HG03354 (cell line): ENCODE results near the gene TLR8.

Experiments
- ATAC-seq: cut with Tn5 transposase; IDR thresholded peaks from one replicate; pipeline ENCODE4 v1.9.1; 2021; ENCODE audit warnings: mild to moderate bottlenecking; ENCODE audit not compliant: unreplicated experiment, poor library complexity, severe bottlenecking

Gene TLR8

DNA sequence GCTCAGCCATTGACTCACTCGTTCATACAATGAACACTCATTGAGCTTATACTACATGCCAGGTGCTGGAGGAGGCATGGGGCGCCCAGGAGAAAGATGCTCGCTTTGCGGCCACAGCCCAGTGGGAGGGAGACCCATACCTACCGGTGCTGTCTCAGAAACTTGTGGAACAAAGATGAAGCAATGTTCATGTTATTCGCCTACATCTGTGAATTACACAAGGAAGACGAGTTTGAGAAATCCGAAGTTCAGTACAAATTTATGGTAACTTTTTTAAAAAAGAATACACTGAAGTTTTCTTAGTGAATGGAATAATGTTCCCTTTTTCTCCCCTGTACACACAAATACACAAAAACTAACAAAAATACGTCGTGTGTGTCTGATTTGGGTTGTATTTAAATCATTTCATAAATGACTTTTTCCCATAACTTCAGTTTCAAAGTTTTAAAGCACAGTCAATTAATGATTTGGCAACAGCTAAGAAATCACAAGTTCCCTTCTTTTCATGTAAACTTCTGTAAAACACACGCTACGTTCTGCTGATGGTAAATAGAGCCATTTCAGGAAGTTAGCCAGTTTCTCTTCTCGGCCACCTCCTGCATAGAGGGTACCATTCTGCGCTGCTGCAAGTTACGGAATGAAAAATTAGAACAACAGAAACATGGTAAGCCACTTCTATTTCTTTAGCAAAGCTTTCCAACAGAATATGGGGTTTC is at the start of gene TLR8:
Gene TLR8 (plus strand): TSS at position 575 of the 716 bp plus-strand sequence. CDS start 87 bp downstream, at position 662.
- no peak for ATAC-seq

DNA sequence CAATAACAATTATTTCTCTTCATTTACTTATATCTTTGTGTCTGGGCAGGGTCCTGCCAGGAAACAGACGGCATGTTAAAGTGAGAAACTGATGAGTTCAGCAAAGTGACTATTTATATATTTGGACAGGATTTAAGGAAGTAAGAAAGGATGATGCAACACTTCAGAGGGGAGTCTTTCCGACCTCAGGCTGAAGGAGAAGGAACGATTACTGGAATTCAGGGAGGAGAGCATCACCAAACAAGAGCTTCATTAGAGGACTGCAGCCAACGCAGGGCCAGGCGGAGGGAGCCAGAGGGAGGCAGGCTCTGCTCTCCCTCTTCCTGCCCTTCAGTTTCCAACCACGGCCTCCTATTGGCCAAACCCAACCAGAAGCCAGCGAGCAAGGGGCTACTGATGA is 41.1 kb upstream of the TLR8 start:
- ATAC-seq, result no peak

DNA sequence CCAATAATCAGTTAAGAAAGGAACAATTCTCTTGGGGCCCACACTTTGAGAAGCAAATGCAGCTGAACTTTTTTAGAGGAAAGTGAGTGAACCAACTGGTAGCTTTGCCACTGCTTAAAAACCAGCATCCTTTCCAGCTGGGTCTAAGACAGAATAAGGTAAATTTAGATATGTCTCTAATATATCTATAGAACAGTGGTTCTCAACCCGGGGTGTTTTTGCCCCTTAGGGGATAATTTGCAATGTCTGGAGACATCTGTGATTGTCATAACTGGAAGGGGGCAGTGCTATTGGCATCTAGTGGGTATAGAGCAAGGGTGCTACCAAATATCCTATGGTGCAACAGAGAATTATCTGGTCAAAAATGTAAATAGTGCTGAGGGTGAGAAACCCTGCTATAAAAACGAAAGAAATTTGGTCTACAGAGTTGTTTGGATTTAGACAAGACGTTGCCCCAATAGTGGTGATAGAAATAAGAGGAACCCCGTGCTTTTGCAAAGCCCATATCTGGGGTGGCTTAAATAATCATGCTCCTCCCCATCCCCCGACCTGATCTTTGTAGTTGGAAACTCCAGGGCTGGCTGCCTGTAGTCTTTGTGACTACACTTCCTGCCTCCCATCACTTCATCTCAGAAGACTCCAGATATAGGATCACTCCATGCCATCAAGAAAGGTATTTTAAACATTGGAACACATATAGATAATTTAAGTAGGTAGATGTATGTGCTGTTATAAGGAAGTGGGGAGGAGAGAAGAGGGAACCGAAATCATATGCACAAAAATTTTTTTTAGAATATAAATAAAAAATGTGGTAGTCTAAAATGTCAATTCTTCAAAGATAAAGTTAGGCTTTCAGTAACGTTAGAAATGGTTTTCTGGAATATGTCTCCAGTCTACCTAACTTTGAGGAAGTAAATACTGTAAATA is 39.7 kb upstream of the TLR8 start, which contains the start of gene TLR7:
Gene TLR7 (plus strand): TSS at position 622 of the 927 bp plus-strand sequence. CDS start 507 bp downstream, outside the sequence.
- peak; percentile 42 for ATAC-seq

DNA sequence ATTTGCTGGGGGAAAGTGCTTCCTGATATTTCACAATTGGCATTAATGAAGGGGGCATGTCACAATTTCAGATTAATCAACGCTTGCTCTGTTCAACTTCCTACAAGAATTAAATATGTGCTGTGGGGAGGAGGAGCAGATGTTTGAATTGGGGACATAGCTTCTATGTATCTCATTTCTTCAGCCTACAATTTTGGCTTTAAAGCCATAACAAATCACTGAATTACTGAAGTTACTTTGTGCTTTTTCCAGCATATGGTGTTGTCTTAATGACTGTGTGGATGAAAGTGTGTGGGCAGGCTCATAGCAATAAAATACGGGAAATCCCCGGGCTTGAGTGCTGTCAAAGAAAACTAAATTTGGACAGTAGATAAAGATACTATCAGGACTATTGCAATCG is 38.7 kb upstream of the TLR8 start:
- ATAC-seq, result no peak

DNA sequence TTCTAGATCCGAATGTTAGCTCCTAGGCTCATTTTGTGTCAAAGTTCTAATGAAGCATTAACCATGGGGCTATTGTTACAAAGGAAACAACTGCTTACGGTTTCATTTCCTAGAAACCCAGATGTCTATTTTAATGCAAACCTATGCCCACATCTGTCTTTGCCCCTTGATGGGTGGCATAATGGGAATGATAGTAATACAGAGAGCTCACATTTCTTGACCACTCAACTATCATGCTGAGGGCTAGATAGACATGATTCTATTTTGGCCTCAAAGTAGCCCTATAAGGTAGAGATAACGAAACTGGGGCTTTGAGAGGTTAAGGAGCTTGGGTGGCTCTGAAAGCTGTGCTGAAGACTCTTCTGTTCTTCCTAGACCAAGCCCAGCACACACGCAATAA is 37.7 kb upstream of the TLR8 start:
- ATAC-seq, result peak; percentile 53

DNA sequence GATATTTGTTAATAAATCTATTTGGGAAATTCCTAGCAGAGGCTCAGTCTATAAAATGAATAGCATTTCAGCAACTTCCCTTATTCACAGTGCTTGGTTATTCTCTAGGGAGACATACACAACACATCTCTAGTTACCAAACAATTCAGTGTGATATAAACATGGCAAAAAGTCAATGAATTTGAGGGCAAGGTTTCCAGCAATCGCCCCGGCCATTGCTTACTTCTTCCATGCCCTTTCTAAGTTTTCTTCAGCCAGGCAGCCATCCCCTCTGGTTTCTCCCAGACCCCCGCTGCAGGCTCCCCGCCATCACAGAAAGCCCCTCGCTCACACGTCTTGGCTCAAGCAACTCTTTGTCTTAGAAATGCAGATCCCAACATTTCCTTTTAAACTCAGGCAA is 35.2 kb upstream of the TLR8 start:
- ATAC-seq, result no peak

DNA sequence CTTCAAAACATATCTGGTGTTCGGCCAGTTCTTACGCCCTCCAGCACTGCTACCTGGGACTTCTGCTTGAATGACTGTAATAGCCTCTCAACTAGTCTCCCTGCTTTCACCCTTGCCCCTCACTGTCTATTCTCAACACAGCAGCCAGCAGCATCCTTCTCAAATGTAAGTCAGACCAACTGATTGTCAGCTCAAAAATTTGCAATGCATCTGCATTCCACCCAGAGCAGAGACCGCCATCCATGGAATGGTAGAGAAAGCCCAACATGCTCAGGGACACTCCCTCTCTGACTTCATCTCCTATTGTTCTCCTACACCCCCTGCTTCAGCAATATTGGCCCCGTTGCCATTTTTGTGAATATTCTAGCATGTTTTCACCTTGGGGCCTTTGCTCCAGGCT is 33.7 kb upstream of the TLR8 start:
- ATAC-seq, result no peak

DNA sequence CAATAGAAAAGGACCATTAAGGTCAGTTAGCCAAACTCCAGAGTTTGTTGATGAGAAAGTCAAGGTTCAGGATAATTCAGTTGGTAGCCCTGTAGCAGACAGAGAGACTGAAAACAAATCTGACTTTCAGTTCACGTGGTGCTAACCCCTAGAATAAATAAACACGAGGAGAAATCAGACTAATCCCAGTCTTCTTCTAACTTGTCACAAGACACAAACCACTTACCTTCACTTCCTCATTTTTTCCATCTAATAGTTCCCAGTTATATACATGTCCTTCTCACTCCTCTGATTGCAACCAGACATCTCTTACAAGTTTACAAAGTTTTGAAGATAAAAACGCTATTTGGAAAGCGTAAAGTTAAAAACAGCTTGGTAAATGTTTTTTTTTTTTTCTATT is 31.8 kb upstream of the TLR8 start:
- ATAC-seq, result no peak

DNA sequence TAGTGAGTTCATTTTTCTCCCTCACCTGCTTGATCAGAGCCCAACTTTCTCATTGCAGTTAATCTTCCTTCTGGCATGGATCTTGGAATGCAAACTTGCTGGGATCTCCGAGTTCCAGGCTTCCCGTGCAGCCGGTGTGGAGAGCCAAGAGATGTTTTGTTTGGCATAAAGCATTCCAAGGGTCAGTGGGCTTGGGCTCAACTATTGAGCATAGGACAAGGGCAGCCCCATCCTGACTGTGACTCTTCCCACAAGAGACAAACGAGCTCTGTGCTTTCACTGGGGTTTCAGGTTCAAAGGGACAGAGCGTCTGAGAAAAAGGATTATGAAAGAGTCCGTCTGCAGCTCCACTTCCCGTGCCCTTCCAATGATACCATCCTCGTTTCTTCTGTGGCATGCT is 29.0 kb upstream of the TLR8 start:
- ATAC-seq, result no peak

DNA sequence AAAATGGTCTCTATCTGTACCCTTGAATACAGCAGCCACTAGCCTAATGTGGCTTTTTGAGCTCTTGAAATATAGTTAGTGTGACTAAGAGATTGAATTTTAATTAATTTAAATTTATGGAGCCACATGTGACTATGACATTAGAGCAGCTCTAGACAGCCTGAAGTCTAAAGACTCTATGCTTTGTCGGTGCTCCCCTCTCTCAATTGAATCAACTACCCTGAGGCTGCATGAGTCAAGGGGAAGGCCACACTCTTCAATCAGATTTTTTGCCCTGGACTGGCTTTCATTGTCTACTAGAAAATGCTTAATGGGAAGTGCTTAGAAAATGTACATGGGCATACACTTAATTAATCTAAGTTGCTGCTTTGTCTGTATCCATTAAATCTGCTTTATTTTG is 27.9 kb upstream of the TLR8 start:
- ATAC-seq, result no peak

DNA sequence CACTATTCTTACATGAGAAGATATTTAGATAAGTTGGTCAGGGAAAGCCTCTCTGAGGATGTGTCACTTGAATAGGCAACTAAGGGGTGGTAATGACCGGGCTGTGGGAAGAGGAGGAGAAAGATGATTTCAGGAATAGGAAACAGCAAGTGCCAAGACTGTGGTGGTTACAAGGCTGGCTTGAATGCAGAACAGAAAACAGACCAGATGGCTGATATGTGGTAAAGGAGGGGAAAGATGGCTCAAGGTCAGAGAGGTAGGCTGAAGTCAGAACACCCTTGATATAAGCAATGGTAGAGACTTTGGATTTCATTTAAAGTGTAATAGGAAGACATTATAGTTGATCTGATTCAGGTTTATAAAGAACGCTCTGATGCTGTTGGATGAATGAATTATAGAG is 24.5 kb upstream of the TLR8 start:
- ATAC-seq, result peak; percentile 64

DNA sequence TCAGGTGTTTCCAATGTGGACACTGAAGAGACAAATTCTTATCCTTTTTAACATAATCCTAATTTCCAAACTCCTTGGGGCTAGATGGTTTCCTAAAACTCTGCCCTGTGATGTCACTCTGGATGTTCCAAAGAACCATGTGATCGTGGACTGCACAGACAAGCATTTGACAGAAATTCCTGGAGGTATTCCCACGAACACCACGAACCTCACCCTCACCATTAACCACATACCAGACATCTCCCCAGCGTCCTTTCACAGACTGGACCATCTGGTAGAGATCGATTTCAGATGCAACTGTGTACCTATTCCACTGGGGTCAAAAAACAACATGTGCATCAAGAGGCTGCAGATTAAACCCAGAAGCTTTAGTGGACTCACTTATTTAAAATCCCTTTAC is 20.9 kb upstream of the TLR8 start:
- no peak for ATAC-seq

DNA sequence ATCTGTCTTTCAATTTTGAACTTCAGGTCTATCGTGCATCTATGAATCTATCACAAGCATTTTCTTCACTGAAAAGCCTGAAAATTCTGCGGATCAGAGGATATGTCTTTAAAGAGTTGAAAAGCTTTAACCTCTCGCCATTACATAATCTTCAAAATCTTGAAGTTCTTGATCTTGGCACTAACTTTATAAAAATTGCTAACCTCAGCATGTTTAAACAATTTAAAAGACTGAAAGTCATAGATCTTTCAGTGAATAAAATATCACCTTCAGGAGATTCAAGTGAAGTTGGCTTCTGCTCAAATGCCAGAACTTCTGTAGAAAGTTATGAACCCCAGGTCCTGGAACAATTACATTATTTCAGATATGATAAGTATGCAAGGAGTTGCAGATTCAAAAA is 19.9 kb upstream of the TLR8 start:
- no peak for ATAC-seq

DNA sequence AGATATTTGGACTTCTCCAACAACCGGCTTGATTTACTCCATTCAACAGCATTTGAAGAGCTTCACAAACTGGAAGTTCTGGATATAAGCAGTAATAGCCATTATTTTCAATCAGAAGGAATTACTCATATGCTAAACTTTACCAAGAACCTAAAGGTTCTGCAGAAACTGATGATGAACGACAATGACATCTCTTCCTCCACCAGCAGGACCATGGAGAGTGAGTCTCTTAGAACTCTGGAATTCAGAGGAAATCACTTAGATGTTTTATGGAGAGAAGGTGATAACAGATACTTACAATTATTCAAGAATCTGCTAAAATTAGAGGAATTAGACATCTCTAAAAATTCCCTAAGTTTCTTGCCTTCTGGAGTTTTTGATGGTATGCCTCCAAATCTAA is 19.3 kb upstream of the TLR8 start:
- no peak for ATAC-seq

DNA sequence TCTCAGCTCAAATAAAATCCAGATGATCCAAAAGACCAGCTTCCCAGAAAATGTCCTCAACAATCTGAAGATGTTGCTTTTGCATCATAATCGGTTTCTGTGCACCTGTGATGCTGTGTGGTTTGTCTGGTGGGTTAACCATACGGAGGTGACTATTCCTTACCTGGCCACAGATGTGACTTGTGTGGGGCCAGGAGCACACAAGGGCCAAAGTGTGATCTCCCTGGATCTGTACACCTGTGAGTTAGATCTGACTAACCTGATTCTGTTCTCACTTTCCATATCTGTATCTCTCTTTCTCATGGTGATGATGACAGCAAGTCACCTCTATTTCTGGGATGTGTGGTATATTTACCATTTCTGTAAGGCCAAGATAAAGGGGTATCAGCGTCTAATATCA is 18.7 kb upstream of the TLR8 start:
- no peak for ATAC-seq

DNA sequence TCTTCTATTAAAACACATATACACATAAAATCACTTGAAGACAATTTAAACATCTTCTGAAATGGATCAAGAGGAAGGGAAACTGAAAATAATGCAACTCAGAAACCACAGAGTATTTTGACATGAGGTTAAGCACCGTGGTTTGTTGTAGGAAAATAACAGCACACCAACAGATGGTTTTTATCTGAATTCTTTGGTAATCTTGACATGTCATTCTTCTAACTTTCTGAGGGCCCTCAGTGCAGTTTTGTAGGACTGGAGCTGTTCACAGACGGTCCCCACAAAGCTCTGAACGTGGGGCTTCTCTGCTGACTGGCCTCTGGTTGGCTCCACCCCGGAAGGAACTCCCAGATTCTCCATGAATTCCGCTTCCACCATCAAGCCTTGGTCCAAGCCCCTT is 16.0 kb upstream of the TLR8 start:
- ATAC-seq, result peak; percentile 78

DNA sequence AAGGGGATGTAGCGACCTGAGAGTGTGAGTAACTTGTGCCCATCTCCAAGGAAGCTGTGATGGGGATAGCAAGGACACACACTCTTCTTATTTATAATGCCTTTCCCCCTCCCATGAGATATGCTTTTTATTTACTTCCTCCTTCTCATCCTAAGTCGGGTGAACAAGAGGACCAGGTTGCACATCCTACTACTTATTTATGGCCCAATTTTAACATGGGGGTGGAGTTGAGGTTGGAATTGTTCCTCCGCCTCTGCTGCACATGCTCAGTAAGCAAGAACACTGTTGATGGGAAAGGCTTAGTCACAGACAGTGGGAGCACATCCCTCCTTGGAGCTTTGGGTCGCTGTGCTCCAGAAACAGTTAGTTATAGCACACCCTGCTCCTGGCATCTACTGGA is 15.2 kb upstream of the TLR8 start:
- ATAC-seq, result no peak

DNA sequence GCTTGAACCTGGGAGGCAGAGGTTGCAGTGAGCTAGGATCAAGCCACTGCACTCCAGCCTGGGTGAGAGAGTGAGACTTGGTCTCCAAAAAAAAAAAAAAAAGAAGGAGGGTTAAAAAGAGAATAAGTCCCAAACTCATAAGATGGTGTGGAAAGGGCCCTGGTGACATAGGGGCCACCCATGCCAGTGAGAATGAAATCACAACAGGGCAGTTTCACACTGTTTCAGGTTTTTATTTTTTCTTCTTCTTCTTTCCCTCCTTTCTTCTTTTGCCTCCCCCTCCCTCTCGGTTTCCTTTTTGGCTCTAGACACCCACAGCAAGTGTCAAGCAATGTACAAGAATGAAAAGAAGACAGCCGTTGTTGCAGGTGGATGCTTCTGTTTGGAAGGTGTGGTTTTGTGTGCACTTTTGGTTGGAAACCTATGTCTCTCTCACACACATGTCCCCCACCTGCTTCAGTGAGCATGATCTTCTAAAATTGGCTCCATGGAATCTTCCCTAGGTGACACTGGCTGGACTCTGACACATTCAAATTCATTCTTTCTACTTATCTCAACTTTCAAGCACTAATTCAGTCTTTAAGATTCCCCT is 14.4 kb upstream of the TLR8 start:
- ATAC-seq, result peak; percentile 48

DNA sequence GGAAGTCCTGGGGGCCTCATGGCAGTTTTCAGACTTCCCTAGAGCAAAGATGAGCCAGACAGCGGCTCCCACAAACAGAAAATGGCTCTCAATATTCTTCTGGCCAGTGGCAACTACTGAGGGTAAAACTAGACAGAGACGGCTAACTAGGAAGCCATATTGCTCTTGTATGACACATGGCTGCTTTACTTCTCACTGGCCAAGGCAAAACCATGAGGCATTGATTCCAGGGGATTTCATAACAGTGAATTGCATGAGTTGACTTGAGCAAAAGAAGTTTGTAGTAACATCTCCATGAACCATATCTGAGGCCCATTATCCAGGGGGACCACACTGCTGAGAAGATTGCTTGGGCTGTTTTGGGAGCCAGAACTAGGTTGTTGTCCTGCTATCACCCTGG is 13.7 kb upstream of the TLR8 start:
- no peak for ATAC-seq
